Mucosa of gallbladder (tissue), 1 donor: ENCODE measurements around the gene REG1A. TPM values are rescaled to one million over a fixed set of nuclear protein-coding genes. Genes with fewer than 3 reads are reported as not detected.

Experiments used
- DNase-seq: peaks from one replicate; pipeline ENCODE4 v3.0.0-alpha.2; 2020; ENCODE audit warnings: low spot score
- total RNA-seq: library from RNA; stranded (reverse); gene quantifications from one replicate; pipeline ENCODE4 v1.2.1, GENCODE V29; 2021
- donor health status: DM: no; HTN: no; CAD: no.

REG1A gene
- total RNA-seq, 1 donor from 2014 or later: 33.7 TPM

DNA sequence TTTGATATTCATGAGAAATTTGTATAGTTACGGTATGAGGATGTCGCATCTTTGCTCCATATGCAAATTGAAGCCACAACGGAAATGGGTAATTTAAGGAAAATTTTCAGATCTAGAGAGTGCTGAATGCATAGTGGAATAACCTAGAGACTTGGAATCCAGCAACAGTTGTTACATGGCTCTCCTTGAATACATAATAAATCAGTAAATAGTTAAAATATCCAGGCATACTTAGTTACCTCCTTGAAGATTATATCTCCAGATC, 5.4 kb downstream of the REG1A start:
- DNase-seq: no peak

DNA sequence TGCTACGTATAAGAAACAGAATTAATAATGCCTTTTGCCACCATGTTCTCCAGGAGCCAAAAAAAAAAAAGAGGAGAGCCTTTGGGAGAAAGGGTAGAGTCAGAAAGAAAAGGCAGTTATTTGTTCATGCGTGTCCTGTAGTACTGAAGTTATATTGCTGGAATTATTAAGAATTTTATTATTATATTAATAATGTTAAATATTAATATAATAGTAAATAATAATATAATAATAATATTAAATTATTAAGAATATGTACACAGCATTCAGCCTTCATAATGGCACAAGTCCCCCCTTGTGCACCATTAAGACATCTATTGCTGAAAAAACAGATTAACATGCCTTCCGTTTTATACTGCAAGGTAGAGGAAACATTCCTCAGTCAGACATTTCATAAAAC, 8.1 kb downstream of the REG1A start:
- DNase-seq: no peak

DNA sequence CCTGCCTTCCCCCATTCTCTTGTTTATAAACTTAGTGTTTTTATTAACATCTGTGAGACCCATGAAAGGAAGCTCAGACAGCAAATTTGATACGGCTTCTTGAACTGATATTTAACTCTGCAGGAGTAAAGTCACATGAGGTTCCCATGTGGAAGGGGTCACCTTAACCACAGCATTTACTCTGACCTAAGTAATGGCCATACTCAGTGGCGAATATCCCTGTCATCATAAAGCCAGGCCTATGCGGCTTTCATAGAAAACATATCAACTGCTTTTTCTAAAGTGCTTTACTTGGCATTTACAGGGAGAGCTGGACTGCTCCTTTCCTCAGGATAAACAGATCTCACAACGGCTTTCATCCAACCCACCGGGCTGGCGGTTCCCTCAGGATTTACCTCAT, 9.0 kb downstream of the REG1A start:
- no peak for DNase-seq

DNA sequence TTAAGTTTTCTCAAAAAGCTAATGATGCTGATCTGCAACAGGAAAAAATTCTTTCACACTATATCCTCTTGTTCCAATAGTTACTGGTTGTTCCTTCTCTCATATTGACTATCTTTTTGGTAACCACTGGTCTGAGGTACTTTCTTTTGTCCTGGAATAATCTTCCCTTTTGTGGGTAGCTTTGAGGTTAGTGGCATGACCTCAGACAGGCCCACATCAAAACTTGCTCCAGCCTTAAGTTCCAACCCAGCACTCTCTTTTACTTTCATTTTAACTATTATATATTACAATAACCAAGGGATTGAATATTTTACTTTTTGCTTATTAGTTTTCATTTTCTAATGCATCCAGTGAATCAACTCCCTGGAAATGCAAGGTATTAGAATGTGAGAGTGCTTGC, 9.5 kb downstream of the REG1A start:
- DNase-seq: no peak

DNA sequence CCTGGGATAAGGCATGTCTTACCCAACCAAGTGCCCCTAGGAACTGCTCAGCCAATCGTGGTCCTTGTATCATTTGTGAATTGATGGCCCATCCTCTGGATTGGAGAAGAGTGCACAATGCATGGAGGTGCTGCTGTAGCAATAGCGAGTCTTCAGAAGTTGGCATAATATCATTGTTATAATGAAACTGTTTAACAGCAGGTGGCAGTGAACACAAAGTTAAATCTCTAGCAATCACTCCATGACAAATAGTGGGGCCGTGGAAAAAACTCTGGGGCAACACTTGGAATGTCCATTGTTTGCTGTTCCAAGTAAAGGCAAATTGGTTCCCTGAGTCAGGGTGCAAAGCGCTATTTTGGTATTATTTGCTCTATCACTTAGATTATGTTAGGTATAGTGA, 11.4 kb downstream of the REG1A start:
- DNase-seq: no peak

DNA sequence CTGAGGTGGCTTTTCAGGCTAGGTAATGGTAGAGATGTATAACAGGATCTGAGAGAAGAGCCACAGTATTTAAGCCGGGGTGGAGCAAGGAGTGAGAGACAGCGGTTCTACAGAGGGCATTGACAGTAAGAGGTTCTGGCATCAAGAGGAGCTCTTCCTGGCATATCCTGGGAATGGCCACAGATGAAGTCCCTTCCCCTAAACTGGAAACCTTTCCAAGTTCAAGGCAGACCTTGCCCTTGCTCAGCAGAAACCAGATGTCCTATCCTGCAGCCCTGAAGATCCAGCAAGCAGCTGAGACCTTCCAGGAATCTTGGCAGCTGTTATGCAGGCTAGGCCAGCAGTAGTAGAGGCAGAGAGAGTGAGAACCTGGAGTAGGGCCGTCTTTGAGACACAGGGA, 18.1 kb downstream of the REG1A start:
- DNase-seq: no peak

DNA sequence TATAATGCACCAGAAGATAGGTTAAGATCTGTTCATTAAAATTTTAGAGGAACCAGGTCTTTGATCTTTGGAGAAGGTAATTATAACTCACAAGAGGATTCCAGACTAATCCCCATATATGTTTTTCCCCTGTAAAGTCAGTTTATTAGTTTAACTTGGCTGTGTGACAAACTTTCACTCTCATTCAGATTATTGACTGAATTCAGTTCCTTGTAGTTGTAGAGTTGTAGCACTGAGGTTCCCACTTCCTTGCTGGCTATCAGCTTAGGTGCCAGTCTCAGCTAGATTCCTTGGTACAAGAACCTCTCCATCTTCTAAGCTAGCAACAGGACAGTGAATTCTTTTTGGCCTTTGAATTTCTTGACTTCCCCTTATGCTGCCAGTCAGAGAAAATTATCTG, 19.1 kb downstream of the REG1A start:
- DNase-seq: peak; percentile 19

DNA sequence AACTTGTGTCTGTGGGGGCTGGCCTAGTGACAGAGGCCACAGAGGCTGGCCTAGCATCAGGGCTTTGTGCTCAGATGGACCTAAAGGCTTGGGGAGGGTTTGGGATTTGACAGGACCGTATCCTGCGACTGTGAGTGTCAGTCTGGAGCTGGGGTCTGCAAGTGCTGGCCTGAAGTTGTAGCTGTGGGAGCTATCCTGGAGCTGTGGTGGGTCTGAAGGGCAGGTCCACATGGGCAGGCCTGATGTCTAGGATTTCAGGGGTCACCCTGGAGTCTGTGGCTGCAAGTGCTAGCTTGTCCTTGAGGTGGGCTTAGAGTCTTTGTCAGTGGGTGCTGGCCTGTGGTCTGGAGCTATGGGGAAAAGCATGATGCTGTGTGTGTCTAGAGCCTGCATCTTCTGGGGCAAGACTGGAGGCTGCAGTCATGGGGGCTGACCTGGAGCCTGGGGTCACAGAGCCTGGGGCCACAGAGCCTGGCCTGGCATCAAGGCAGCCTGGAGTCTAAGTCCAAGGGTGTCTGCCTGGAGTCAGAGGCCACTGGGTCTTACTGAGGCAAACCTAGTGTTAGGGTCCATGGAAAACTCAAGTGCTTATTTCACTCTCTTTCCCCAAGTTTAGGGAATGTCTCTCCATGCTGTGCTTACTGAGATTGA, 35.7 kb downstream of the REG1A start:
- no peak for DNase-seq

DNA sequence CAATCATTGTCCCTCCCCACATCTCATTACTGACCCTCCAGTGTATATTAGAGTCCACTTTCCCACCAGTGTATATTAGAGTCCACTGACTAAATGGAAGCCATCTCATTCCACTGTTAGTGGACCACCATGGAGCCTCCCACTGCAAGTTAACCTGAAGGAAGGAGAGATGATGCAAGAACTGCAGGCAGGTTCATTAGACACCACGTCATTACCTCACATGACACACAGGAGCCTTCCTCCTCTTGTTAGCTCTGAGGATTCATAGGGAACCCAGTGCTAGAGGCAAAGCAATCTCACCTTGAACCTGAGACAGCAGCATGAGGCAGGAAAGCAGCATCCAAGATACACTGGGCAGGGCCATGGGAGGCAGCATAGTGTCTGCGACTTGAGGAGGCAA, 38.7 kb downstream of the REG1A start:
- DNase-seq: no peak

DNA sequence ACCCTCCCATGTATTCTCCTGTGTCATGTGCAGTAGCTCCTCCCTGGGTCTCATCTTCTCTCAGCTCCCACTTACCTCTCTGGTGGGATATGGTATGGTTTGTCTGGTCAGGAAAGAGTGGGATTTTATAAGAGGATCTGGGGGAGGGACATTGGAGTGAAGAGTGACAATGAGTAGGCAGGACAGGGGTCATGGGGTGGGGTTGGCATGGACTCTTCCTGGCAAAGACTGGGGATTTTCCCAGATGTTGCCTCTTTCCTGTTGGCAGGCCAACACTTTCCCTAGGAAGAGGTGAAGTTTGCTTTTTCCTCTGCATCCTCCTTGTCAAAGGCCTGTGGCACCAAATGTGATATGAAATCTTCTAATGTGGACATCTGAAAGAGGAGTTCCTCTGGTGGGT, 39.4 kb downstream of the REG1A start, which contains the start of gene REG3A:
Gene REG3A (minus strand): TSS at position 101 of the 400 bp plus-strand sequence. CDS start 348 bp downstream, outside the sequence.
- DNase-seq: no peak

DNA sequence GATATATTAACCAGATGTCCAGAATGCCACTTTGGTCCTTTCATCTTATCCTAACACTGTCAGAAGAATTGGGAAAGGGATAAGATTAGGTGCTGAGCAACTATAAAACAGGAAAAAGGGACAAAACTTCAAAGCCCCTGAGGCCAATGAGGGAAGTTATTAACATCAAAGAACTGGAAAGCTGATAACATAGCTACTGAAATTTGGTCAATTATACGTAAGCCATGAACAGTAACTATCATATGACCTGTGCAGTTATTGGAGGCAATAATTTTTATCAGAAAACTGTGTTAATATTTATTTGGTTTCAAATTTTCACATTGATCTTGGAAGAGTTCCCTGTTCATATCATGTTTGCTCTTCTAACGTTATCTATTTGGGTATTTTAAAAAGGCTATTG, 41.8 kb downstream of the REG1A start:
- no peak for DNase-seq

DNA sequence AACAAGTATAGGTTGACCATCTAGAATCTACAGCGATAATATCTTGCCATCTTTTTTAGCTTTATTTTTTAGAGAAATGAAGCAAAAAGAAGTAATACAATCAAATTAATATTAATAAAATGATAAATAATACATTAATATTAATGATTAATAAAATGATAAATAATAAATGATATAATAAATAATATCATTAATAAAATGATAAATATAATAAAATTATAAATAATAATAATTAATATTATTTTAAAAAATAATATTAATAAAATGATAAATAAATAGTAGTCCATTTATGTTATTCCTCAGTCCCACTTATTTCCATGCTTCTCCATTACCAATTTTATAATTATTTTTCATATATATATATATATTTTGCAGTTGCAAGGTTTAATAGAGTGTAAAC, 42.5 kb downstream of the REG1A start:
- no peak for DNase-seq

DNA sequence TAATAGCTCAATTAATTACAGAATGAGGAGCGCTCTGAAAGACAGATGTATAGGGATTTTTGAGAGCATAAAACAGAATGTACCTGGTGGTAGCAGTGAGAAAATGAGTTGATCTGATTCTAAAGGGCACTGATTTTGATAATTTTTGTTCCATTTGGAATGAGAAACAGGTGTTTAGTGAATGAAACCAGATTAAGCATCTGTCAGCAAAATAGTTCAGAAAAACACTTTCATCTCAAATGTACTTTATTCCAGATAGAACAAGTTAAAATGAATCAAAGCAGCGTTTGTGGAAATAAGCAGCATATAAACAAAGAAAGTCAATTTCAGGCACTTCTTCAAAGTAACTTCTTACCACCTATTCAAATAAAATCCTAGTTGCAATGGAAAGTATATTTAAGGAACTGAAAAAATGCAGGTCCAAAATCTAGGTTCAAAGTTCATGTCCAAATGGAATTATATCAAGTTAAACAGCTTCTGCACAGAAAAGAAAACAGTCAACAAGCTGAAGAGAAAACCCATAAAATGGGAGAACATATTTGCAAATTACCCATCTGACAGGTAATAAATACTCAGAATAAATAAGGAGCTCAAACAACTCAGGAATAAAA, 51.2 kb downstream of the REG1A start:
- DNase-seq: no peak

Other genes with a start within 250 kb of the REG1A start
- 0.66 TPM for gene REG3G, start 94.8 kb upstream of the REG1A start, total RNA-seq
- gene REG1B, start 32.5 kb upstream of the REG1A start, total RNA-seq: 8.1 TPM
- 2.9 TPM for gene REG3A, start 39.3 kb downstream of the REG1A start, total RNA-seq